AG04449 (cell line): ENCODE measurements around the gene EPB41L4A.
"Not testable (repeated sequence)": the region's sequence is repeated elsewhere in the genome, so short reads cannot be mapped to it uniquely, and the experiment has no call there.

Experiments
- CTCF ChIA-PET: fragments of 350-600 bp; formaldehyde crosslinking; extraction: SDS; loops from one replicate; lab custom pipeline; 2021; ENCODE audit warnings: antibody characterized with exemption; lab: Yijun Ruan, JAX
- POLR2A ChIA-PET: fragments of 400-600, 350-600 bp; formaldehyde crosslinking; extraction: SDS; loops from one replicate; lab custom pipeline; 2020; ENCODE audit warnings: antibody characterized with exemption, inconsistent platforms; lab: Yijun Ruan, JAX
- DNase-seq: peaks from one replicate; pipeline ENCODE4 v3.0.0-alpha.2; 2010; ENCODE audit warnings: low read depth, low spot score
- H3K4me3 ChIP-seq: 2 replicates; pipeline ENCODE4 v1.5.1; 2011; ENCODE audit warnings: low read depth, mild to moderate bottlenecking, control low read depth, low read length
- CTCF ChIP-seq: IDR thresholded peaks from one replicate; pipeline ENCODE4 v1.5.1; 2011; ENCODE audit warnings: mild to moderate bottlenecking, moderate library complexity, low read length, control low read depth, inconsistent platforms; ENCODE audit not compliant: insufficient read depth; ENCODE audit errors: missing control alignments

EPB41L4A gene

DNA sequence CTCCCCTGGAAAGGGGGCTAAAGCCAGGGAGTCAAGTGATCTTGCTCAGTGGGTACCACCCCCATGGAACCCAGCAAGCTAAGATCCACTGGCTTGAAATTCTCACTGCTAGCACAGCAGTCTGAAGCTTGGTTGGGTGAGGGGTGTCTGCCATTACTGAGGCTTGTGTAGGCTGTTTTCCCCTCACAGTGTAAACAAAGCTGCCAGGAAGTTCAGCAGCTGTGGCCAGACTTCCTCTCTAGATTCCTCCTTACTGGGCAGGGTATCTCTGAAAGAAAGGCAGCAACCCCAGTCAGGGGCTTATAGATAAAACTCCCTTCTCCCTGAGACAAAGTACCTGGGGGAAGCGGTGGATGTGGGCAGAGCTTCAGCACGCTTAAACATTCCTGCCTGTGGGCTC, 17.1 kb upstream of the EPB41L4A start:
- no peak for DNase-seq
- no peak for TF ChIP-seq CTCF
- no peak overlapping the region for H3K4me3 ChIP-seq
- ChIA-PET CTCF (no interaction called here), POLR2A (no interaction called here)

- no peak overlapping the region for H3K4me3 ChIP-seq
- TF ChIP-seq CTCF: no peak
- DNase-seq: no peak
- CTCF ChIA-PET: no interaction called here
- POLR2A ChIA-PET: no interaction called here
Measured at GRCh38 chr5:112434641-112435040, 15.6 kb upstream of the EPB41L4A start.

DNA sequence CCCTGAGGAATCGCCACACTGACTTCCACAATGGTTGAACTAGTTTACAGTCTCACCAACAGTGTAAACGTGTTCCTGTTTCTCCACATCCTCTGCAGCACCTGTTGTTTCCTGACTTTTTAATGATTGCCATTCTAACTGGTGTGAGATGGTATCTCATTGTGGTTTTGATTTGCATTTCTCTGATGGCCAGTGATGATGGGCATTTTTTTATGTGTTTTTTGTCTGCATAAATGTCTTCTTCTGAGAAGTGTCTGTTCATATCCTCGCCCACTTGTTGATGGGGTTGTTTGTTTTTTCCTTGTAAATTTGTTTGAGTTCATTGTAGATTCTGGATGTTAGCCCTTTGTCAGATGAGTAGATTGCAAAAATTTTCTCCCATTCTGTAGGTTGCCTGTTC, 7.1 kb upstream of the EPB41L4A start:
- H3K4me3 ChIP-seq, DNase-seq, POLR2A ChIA-PET, CTCF ChIA-PET: not testable (repeated sequence)

DNA sequence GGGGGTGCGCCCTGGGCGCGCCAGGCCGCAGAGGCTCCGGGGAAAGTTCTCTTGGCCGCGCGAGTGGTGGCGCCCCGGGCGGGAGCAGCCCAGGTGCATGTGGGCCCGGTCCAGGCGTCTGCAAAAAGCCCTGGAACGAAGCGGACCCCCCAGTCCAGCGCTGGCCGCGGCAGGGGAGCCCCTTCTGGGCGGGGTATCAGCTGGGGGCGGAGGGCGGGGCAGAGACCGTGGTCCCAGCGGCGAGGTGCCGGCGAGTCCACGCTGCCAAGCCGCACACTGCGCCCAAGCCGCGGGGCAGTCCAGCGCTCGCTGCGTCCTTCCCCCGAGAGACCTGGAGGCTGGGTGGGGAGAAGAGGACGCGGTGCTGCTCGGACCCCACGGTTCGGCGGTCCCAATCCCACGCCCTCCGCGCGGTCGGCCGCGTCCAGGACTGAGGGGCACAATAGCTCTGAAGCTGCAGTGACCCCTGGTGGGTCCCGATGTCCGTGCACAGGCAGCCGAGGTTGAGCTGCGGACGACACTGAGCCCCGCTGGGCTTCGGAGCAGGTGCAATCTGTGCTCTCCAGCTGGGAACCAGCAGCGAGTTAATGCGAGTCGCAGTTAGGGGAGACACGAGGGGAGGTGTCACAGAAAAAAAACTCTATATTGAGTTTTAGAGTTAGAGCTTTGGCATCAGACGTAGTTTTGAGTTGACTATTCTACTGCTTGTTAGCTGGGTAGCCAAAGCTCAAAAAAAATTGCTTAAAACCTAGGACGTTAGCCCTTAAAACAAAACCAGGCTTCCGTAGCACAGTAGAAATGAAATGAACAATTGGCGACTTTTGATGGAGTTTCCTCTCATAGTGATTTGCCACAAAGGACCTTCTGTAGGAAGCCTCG, 1.1 kb upstream of the EPB41L4A start:
- ChIA-PET POLR2A (interaction anchor here (0.7 kb wide), 1 partner anchor 11 kb away, joined by 3 read pairs; no protein-coding TSS in a partner anchor), CTCF (interaction anchor here (0.9 to 2.1 kb wide), 6 partner anchors 11 to 246 kb away, joined by 3 to 12 read pairs (median 4); no protein-coding TSS in a partner anchor)
- TF ChIP-seq CTCF: peak; percentile 79
- H3K4me3 ChIP-seq: peak overlapping the region; percentile 54
- DNase-seq: no peak

DNA sequence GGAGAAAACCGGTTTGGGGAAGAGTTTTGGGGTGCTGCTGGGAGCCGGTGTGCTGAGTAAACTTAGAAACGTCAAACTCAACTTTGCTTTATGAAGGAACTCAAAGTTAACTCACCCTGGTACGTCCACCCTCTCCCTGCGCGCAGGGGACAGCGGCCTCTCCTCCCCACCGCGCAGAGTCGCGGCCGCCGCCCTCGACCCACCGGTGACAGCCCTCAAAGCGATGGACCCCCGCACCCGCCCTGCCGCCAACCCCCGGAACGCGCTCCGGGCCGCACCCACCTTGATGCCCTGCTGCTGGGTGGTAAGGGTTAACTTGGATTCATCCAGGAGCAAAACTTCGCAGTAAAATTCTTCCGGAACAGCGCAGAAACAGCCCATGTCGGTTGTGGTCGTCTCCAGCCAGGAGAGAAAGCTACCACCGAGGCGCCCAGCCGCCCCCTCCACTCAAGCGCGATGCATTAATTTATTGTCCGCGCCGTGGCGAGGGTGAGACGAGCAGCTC, 366 bp downstream of the EPB41L4A start:
- ChIA-PET POLR2A (no interaction called here), CTCF (interaction anchor here (2.1 kb wide), 1 partner anchor 207 kb away, joined by 12 read pairs; no protein-coding TSS in a partner anchor)
- H3K4me3 ChIP-seq: peak overlapping the region; percentile 15; the same call in 1 of the 2 replicates
- TF ChIP-seq CTCF: no peak
- no peak for DNase-seq

DNA sequence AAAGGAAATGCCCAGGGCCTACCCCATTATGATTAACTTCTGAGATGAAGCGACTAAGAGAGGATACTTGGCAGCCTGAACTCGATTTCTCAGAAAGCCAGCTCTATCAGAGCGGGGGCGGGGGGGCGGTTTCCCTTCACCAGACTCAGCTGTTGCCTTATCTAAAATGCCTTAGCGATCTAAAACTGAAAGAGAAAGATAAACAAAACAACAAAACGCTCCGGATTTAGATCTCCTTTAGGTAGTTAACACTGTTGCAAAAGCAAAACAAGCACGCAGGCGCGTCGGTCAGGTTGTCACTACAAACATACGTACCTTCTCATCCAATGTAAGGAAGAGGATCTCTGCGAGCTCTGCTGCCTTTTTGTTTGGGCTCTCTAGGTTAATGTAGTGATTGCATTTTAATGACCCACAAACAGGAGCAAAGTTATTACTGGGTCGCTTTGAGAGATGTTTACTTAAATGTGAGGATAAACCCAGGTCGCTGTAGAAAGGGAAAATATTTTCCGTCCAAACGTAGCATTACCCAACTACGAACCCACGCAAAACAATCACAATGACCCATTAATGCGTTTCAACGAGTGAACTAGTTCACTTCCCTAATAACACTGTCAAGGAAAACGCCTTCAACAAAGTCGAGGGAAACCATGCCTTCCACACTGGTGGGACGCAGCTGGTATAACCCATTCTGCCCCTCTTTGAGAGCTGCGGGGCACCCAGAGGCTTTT, 982 bp downstream of the EPB41L4A start:
- DNase-seq: no peak
- no peak for TF ChIP-seq CTCF
- H3K4me3 ChIP-seq: peak overlapping the region; percentile 6; the same call in 1 of the 2 replicates
- CTCF ChIA-PET: no interaction called here
- POLR2A ChIA-PET: no interaction called here
